ENCODE data around the gene EEF1G.
A peak's percentile ranks its signal among the peaks of the same experiment; 100 is the strongest.
"Not testable (repeated sequence)": the region's sequence is repeated elsewhere in the genome, so short reads cannot be mapped to it uniquely, and the experiment has no call there.

Gene EEF1G, protein sequence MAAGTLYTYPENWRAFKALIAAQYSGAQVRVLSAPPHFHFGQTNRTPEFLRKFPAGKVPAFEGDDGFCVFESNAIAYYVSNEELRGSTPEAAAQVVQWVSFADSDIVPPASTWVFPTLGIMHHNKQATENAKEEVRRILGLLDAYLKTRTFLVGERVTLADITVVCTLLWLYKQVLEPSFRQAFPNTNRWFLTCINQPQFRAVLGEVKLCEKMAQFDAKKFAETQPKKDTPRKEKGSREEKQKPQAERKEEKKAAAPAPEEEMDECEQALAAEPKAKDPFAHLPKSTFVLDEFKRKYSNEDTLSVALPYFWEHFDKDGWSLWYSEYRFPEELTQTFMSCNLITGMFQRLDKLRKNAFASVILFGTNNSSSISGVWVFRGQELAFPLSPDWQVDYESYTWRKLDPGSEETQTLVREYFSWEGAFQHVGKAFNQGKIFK

DNA sequence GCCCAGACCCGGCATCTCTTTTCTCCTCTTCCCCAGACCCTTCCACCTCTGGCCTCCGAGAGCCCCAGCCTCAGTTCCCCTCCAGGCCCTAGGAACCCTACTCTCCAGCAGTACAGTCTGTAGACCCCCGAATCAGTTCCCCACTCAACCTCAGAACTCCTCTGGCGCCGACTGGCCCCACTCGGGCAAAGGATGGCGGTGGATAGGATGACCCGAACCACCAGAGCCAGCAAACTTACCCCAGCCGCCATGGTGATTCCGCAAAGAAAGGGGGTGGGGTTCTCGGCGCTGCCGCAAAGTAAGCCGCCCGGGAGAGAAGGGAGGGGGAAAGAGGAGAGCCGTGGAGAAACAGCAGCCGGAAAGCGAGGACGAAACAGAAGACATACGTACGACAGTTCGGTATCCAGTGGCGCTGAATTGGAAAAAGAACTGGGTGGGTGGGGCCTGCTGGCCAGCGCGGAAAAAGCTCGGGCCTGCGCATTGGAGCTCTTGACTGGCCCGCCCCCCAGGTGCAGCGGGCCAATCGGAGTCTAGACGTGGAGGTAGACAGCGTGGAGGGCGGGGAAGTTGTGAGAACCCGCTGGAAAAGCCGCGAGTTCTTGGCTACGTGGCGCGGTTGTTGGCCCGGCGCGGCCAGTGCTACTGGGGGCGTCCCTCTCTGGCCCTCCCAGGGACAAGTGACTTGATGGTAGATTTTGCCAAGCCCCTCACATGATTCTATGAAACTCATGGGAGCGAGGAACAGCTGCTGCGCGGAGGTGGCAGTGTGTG lies at the start of gene EEF1G:
EEF1G (minus strand) TSS at position 300 of the 771 bp plus-strand sequence; CDS start at position 251, 49 bp downstream.
- peak; percentile 100 for DNase-seq (ENCODE audit: low read depth)

DNA sequence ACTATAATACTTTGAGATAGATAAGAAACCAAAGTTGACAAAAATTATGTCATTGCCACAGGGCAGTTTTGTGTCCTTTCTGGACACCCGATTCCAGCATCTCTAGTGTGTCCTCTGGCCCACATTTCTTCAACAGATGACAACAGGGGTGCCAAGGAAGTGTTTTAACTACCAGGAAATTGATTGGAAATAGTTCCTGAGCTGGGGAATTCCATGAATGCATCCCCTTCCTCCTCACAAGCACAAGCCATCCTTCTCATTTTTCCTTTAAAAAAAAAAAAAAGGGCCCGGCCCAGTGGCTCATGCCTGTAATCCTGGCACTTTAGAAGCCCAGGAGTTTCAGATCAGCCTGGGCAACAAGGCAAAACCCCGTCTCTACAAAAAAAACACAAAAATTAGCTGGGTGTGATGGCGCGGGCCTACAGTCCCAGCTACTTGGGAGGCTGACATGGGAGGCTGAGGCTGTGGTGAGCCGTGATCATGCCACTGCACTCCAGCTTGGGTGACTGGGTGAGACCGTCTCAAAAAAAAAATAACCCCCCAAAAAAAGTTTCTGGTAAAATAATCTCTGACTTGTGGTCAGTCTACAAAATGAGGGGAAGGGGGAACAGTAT lies 48.9 kb upstream of the EEF1G start:
- no peak for DNase-seq (ENCODE audit: low read depth)

DNA sequence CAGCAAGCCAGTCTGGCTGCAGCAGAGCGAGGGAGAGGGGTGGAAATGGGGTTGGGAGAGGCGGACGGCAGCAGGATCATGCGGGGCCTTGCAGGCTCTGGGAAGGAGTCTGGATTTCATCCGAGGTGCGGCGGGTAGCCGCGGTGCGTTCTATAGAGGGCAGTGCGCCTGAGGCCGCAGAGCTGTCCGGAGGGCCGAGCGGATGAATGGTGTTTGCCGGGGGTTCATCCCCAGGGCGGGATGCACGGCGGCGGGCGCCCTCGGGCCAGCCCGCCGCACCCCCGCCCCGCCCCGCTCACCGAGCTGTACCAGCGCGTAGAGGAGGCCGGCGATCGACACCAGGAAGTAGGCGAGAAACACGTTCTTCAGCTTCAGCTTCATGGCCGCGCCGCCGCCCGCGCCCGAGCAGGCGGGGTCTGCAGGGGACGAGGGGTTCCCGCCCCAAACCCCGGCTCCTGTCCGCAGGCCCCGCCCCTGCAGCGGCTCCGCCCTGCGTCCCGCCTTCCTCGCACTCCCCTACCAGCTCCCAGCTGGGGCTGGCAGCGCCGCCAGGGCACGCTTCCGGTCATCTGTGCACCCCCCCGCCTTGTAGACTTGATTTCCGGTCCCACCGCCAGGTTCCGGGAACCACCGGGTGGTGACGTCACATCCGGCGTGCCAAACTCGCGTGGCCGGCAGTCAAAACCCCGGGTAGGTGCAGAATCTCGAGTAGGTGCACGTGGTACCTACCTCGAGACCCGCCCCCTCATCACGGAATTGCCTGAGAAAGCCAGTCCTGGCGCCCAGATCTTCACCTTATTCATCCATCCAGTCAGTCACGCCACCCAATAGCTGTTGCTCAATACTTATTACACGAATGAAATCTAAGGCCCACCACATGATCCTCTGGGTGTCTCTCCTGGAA lies 48.1 kb upstream of the EEF1G start, which contains the start of gene B3GAT3:
B3GAT3 (minus strand) TSS at position 420 of the 904 bp plus-strand sequence; CDS start at position 381, 39 bp downstream.
- peak; percentile 99 for DNase-seq (ENCODE audit: low read depth)

DNA sequence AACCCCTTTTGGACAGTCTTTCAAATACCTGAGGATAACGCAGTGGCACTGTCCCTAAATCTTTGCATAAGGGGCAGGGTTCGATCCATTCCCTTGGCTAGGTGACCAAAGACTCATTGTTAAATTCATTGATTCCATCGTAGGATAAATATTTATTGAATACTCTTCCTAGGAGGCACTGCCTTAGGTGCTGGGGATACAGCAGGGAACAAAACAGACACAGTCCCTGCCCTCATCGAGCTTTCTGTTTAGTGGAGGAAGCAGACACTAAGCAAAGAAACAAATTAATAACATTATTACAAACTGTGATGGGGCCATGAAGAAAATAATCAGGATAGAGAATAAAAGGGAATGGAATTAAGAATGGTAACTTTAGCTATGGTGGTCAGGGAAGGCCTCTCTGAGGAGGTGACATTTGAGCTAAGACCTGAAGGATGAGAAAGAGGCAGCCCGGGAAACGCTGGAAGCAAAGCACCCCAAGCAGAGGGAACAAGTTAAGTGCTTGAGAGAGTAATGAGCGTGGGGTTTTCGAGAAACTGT lies 47.4 kb upstream of the EEF1G start:
- DNase-seq (ENCODE audit: low read depth): no peak

DNA sequence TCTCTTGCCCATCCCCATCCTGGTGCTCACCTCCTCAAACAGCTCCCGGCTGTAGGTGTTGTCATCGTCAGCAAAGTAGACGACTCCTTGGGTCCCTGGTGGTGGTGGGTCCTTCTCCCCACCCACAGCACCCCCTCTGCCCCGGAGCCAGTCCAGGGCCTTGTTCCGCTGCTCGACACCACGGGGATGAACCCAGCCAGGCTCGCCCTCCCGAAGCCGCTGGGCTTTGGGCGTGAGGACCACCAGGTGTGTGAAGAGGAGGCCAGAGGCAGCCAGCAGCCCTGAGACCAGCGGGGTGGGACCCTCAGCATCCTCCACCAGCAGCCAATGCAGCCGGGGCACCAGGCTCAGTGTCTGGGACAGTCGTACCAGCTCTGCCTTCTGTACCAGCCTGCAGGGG lies 43.3 kb upstream of the EEF1G start:
- not testable (repeated sequence) for DNase-seq (ENCODE audit: low read depth)

DNA sequence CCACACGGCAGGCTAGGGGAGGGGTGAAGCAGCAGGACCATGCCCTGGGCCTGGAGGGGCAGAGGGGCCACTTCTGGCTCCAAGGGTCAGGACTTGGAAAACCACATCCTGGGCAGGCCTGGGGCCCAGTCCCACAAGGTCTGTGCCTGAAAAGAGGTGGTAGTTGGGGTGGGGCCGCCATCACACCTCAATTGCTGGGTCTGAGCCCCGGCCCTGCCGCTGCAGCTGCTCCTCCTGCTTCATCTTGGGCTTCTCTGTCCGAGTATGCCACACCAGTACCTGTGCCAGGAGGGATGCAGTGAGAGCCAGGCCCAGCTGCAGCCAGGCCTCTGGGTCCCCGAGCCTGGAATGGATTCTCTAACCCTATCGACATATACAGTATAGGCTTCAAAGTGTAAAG lies 41.8 kb upstream of the EEF1G start:
- DNase-seq (ENCODE audit: low read depth): no peak

DNA sequence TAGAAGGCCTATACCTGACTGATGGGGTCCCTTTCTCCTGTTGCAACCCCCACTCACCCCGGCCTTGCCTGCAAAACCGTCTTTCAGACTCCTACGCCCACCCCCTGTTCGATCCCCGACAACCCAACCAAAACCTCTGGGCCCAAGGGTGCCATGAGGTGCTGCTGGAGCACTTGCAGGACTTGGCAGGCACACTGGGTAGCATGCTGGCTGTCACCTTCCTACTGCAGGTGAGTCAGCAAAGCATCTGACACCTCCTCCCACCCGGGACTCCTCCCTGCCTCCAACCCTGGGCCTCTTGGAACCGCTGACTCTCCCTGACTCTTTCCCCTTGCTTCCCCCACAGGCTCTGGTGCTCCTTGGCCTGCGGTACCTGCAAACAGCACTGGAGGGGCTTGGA lies 40.6 kb upstream of the EEF1G start:
- DNase-seq (ENCODE audit: low read depth): no peak

DNA sequence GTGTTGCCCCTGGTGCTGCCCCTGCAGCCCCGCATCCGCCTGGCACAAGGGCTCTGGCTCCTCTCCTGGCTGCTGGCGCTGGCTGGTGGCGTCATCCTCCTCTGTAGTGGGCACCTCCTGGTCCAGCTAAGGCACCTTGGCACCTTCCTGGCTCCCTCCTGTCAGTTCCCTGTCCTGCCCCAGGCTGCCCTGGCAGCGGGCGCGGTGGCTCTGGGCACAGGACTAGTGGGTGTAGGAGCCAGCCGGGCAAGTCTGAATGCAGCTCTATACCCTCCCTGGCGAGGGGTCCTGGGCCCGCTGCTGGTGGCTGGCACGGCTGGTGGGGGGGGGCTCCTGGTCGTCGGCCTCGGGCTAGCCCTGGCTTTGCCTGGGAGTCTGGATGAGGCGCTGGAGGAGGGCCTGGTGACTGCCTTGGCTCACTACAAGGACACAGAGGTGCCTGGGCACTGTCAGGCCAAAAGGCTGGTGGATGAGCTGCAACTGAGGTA lies 39.6 kb upstream of the EEF1G start:
- no peak for DNase-seq (ENCODE audit: low read depth)

DNA sequence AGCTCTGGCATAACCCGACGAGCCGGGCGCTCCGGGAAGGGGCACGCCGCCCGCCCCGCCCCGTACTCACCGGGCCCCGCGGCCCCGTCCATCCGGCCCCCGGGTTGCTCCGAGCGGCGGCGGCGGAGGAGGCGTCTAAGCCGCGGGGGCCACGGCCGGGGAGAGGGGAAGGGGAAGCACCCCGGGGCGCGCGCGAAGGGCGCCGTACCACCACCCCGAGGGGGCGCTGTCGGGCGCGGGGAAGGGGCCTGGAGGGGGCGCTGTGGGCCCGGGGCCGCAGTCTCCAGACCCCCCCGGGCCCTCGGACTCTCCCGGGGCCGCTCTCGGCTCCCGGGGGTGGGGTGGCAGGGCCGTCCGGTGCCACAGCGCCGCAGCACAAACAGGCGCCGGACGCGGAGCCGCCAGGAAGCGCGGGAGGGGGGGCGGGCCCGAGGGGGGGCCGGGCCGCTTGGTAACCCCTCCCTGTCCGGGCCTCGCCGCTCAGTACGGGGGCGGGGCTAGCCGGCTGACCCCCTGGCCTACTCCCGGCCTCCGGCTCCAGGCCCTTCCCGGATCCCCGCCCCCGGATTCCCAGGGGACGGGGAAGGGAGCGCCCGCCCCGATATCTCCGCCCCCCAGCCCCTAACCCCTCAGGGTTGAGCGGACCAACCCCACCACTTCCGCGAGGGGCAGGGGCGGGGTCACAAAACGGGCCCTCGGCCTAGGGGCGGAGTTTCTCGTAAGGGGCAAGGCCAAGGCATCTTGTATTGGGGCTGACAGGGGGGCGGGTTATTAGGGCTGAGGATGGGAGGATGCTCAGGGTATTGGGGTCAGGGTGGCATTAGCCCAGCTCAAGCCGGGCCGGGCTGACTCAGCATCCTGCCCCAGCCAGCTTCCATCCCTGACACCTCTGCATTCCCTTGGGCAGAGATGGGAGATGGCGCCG lies 38.9 kb upstream of the EEF1G start, which contains the start of the genes EML3 and ROM1:
EML3 (minus strand) TSS at position 410 of the 925 bp plus-strand sequence; CDS start at position 92, 318 bp downstream.
ROM1 (plus strand) TSS at position 892 of the 925 bp plus-strand sequence; CDS start at position 917, 25 bp downstream.
- peak; percentile 97 for DNase-seq (ENCODE audit: low read depth)

DNA sequence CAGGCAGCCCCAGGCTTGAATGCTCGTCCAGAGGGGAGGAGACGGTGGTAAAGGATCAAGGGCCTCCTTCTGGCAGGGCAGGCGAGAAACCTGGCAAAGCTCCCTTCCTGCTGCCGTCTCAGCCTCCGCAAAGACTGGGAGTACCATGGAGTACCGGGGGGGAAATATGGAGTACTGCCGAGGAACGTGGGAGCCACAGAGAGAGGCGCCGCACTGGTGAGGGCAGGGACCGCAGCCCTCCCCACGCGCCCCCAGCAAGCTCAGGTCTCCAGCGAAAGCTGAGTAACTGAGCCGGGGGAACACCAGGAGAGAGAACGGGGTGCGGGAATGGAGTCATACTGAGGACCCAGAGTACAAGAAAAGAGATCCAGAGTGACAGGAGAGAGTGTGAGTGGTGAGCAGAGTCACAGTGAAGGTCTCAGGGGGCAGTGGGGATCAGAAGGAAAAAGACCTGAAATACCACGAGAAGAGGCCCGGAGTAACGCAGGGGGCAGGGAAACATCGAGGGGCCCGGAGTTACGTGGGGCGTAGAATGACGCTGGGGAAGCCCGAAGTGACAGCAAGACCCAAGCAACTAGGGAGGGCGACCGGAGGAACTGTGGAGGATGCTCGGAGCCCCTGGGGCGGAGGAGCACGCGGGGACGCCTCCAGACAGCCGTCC lies 38.1 kb upstream of the EEF1G start:
- peak; percentile 75 for DNase-seq (ENCODE audit: low read depth)

DNA sequence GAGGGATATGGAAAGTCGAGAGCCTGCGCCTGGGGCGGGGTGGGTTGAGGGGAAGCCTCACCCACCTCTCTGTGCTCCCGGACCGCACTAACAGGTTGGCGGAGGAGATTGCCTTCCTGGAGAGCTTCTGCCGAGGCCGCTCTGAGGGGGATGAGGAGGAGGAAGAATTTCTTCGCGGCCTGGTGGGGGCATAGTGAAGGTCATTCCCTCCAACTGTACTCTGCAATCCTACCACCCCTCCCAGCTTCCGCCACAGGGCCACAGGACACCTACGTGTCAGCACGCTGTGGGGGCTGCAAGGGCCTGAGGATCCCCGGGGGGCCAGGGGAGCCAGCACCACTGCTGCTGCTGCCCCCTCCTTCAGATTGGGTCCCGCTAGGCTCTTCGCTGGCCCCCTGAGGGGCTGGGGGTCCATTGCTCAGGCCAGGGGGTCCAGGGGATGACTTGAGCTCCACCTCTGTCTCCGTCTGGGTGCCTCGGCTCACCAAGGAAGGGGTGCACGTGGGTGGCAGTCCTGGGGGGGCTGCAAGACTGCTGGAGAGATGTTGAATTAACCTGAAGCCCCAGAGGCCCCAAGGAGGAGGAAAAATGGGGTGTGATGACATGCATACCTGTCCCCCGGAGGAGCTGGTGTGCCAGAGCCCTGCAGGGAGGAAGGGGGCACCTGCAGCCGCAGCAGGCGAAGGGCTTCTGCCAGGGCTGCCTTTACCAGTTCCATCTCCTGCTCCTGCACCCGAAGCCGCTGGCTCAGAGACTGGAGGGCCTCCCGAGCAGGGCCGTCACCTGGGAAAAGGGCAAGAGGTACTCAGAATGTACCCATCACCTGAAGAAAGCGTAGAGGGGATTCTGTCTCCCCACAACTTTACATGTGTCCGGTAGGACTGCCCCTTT lies 37.4 kb upstream of the EEF1G start:
- no peak for DNase-seq (ENCODE audit: low read depth)

DNA sequence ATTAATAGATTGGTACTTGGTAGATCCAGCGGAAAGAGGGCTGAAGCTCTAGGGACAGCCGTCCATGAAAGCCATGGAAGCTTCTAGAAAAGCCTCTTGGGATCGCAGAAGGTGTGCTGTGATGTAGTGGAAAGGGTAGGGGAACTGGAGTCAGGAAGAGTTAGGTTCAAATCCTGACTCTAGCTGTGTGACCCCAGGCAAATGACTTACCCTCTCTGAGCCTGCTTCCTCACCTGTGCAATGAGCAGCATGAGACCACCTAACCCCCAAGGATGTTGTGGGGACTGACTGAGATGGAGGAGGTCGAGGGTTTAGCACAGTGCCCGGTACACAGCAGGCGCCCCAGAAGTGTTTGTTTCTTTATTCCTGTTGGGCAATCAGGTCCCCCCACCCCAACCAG lies 36.7 kb upstream of the EEF1G start:
- DNase-seq (ENCODE audit: low read depth): no peak

DNA sequence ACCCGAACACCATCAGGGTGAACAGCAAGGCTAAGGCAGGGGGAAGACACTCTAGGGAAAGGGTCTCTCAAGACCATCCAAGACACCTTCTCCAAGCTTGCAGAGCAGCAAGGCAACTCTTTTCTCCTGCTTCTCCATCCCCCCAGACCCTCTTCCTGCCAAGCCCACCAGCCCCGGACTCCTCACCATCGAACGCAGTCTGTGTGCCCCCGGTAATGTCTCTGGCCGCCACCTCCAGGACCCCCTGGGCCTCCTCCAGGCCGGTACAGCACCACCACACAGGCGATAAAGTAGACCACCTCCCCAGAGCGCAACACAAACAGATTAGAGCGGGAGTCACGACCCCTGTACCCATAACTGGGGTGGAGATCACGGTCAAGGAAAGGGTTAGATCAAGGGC lies 35.1 kb upstream of the EEF1G start:
- DNase-seq (ENCODE audit: low read depth): no peak

DNA sequence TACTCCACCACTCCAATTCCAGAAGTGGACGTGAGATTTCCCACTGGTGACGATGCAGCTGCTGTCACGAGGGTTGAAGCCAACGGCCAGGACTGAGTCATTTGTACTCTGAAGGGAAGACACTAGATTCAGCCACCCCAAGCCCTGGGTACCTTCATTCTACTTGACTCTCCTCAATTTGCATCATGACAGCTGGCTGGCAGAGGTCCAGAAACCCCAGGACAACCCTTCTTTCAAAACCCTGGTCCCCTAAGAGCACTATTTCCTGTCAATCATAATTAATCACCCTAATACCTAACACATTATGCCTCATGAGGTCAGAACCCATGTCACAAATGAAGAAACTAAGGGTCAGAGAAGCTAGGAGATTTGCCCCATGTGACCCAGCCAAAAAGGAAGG lies 34.0 kb upstream of the EEF1G start:
- no peak for DNase-seq (ENCODE audit: low read depth)

DNA sequence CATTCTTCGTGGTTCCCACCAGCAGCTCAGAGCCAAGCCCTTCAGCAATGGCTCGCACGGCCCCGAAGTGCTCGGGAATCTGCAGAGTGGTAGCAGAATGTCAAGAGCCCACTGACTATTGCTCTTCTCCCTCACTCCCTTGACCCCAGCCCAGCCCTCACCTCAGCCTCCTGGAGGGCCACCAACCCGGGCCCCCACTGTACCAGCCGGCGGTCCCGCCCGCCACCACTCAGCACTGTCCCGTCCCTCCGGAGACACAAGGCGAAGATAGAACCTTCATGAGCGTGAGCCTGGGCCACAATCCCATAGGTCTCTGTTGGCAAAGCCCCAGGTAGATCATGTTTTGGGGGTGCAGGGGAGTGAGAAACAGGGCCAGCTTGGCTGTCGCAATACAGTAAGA lies 32.2 kb upstream of the EEF1G start:
- no peak for DNase-seq (ENCODE audit: low read depth)

DNA sequence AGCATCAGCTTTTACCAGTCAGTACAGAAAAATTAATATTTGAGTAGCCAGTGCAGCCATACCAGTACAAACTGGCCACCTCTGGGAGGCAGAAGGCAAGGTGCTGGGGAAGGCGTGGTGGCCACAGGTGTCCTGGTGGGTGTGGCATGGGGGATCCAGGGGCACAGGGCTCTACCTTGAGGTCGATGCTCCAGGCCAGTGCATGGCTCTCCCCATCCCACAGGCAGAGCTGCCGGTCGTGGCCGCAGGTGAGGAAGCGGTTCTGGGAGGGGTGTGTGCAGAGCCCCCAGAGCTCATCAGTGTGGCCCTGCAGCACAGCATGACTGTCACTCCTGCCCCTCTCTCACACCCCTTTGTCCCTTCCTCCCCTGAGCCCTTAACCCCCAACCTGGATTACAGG lies 31.8 kb upstream of the EEF1G start:
- no peak for DNase-seq (ENCODE audit: low read depth)

DNA sequence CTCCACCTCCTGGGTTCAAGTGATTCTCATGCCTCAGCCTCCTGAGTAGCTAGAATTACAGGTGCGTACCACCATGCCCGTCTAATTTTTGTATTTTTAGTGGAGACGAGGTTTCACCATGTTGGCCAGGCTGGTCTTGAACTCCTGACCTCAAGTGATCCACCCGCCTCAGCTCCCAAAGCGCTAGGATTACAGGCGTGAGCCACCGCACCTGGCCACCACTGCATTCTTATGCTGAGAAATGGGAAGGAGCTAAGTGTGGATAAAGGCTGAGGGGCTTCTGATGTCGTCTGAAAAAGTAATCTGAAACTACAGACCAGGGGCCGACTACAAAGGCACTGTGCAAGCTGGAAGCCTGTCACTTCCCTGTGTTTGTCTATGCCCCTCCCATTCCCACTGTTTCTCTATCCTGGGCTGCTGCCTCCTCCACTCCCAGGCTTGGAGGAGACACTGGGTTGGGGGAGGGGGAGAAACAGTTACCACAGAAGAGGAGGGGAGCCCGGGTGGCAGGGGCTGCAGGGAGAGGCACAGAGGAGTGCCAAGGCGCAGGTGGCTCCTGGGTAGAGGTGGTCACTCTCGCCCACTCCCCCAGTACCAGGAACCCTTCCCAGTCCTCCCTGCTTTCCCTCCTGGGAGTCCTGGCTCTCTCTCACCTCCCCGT lies 30.9 kb upstream of the EEF1G start:
- no peak for DNase-seq (ENCODE audit: low read depth)
